ENCODE measurements around the gene TRPM3.

TRPM3 gene

DNA sequence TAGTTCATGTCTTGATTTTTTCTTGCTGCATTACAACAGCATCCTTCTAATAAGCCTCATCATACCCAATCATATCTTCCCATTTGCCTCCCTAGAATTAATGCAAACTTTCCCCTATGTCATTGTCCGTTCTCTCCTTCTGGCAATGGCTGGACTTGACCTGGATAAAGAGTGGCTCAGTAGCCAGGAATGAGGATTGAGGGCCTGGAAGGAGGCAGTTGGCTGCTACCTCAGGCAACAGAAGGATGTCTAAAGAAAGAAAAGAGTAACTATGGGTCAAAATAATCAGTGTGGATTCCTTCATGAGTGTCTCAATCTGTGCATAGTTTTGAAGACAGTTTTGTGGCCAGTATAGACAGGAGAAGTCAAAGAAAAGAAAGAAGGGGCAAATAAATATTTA is 209.6 kb downstream of the TRPM3 start:
- DNase-seq (ENCODE audit: extremely low spot score, insufficient read length, low read depth), result no peak
- FAIRE-seq, result no peak

DNA sequence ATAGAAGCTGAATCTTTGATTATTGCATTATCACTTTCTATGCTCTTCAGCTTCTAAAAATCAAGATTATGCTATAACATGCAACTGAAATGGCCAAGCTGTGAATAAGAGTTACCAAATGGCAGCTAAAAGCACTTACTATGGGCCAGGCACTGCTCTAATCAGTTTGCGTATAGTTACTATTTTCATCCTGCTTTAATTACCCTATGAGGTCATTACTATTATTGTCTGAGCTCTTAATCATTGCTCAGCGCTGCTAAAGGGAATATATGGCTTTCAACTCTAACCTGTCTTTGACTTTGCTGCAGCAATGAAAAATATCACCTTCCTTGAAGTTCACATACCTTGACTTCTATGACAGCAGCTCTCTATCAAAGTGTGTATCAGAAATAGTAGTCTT is 210.8 kb downstream of the TRPM3 start:
- DNase-seq (ENCODE audit: extremely low spot score, insufficient read length, low read depth), result no peak
- FAIRE-seq, result no peak

DNA sequence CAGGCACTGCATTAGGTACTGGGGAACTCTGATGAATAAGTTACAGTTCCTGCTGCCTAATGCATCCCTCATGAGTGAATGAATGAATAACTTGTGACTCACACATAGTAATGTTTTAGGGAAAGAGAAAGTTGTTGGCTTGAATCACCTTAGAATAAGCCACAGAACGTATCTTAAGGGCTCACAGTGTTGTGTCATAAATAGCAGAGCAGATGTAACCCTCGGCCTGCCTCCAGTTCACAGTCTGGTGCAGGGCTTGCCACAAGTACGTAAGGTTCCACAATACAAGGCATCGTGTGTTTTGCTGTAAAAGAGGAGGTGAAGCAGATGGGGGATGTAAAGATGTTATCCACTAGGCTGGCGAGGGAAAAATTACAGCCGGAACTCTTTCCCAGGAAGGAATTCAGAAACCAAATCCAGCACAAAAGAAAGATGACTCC is 218.7 kb downstream of the TRPM3 start:
- no peak for FAIRE-seq

DNA sequence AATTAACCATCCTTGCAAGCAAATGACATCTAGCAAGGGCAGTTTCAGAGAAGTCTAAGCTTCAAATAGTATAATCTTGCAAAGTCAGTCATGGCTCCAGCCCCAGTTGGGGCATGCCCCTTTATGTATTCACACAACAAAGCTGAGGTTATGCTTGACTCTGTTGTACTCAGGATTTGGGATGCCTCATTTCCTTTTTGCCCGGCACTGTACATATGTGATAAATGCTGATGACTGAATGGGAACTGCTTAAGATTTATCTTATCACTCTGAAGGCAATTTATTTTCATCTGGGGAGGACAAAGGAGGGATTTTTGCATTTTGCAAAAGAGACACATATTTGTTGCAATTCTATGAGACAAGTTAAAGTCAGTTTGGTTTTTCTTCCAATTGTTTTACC is 219.2 kb downstream of the TRPM3 start:
- FAIRE-seq (no peak), DNase-seq (ENCODE audit: extremely low spot score, insufficient read length, low read depth) (no peak)

More for the DNA sequence above, 218.7 kb downstream of the TRPM3 start:
- no peak for DNase-seq (ENCODE audit: extremely low spot score, insufficient read length, low read depth)

DNA sequence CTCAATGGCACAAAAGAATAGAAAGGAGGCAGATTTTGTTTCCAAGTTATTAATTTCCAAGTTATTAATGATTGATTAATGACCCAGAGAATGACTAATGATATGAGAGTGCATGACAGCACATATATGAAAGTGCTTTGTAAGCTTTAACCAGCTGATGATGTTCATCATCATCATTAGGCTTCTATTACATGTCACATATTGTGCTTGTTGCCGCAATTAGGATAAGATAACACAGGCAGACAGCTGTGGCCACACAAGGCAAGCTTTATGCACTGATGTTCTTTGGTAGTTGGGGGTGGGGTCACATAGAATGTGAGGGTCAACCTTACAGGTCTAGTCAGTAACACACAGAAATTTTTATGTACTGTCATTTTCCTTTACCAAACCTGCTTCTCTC is 219.7 kb downstream of the TRPM3 start:
- DNase-seq (ENCODE audit: extremely low spot score, insufficient read length, low read depth) (no peak), FAIRE-seq (no peak)

DNA sequence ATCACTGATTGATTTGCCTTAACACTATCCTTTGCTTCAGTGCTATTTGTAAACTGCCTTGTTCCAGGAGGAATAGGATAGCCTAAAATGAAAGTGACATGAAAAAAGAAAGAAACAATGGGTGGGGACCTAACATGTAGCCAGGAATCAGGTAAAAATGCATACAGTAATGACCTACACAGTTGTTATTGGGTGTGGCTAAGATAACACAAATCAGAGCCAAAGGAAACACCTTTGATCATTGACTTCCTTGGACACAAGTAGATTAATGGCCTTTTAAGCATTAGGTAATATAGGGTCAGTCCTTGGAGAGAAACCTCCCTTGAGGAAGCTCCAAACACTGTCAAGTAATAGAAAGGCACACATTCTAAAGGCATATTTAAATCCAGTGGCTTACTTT is 220.4 kb downstream of the TRPM3 start:
- FAIRE-seq (no peak), DNase-seq (ENCODE audit: extremely low spot score, insufficient read length, low read depth) (no peak)

DNA sequence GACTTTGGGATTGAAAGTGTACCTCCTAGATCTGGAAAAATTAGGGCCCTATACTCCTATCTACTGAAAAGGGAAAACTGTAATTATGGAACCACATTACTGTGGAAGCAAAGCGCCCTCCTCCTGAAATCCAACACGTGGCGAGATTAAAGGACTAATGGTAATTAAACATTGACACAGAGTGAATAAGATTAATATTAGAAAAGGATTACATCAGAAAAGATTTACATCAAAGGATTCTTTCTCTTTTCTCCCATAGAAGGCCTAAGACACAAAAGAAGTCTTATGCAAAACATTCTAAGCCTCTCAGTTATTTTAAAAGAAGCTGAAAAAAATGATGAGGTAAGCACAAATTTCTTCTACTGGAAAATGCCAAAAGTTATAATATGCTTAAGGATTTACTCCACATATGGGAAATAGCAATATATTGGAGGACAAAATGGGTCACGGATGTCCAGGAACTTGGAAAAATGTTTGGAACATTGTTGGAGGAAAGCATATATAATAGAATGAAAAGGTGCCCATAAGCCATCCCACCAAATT is 227.8 kb downstream of the TRPM3 start:
- DNase-seq (ENCODE audit: extremely low spot score, insufficient read length, low read depth) (no peak), FAIRE-seq (no peak)

DNA sequence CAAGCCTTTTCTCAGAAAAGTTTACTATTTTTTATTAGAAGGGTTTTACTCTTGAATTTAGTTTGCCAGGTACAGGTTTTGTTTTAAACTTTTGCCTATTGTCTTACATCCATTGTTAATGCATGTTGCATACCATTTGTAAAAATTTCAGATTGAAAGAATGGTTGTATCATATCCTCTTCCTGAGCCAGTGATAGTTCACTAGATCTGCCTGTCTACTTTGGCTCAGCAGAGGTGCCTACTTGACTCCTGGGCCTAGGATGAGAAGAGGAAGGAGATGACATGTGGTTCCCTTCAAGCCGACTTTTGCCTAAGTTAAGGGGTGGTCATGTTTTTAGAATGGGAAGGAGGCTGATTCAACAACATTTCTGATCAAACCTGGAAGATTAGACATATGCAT is 232.9 kb downstream of the TRPM3 start:
- FAIRE-seq (no peak), DNase-seq (ENCODE audit: extremely low spot score, insufficient read length, low read depth) (no peak)

DNA sequence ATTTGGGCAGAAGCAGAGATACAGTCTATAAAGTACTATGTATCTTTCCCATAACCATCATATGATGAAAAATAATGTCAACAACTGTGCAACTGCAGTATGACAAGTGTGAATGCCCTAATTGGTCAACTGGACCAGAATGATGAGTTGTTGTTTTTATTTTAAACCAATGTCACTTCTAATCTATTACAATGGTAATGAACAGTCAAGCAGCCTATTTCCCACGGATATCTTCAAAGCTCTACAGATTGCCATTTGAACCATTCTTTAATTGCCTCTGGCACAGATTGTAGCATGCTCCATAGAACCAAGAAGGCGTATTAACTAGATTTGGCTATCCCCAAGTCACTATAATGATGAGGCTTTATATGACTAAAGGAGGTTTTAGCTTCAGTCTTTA is 233.6 kb downstream of the TRPM3 start:
- FAIRE-seq (no peak), DNase-seq (ENCODE audit: extremely low spot score, insufficient read length, low read depth) (no peak)

DNA sequence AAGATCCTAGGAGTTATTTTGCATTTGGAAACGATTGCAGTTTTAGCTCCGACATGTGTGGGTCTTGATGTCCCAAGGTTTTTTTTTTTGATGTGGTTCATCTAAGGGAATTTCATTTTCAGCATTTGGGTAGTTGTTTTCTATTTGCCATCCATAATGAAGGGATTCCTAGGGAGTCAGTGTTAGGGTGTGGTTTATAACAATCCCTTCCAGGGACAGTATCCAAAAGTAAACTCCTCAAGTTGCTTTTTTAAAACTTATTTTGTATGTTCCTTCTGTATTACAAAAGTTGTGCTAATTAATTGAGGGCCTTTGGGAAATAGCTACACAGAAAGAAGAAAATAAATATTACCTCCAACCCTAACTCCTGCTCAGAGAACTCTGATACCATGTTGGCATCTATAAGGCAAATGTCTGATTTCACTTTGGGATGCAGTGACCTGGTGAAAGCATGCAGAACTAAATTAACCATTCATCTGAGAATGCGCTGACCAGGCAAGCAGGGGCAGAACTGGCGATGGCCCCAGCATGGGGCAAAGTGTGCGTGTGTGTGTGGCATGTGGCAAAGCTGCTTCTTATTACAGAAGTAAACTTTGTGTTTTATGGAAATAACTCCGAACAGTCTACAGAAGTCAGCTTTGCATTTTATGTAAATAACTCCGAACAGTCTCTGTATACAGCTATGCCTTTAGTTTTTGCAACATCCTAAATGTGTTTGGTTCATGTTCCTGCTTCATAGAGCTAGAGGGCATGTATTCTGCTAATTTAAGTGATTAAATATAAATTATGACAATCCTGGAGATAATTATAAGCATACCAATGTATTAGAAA is 237.2 kb downstream of the TRPM3 start:
- no peak for DNase-seq (ENCODE audit: extremely low spot score, insufficient read length, low read depth)
- FAIRE-seq, result no peak

DNA sequence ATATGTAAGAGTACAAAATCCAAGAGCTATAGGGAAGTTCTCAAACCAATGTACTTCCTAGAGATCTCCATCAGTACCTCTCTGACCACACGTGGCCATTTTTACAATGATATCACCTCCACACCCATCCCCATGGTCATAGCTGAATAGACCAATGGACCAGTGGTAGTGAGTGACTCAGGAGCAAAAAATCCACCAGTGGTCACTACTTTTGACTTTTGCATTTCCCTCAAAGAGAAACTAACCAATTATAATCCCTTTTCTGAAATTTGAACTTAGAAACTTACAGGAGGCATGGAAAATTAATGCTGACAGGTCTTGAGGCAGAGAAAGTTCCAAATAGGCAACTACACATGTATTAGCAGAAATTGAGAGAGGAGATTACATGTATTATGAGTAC is 238.4 kb downstream of the TRPM3 start:
- DNase-seq (ENCODE audit: extremely low spot score, insufficient read length, low read depth) (no peak), FAIRE-seq (no peak)

DNA sequence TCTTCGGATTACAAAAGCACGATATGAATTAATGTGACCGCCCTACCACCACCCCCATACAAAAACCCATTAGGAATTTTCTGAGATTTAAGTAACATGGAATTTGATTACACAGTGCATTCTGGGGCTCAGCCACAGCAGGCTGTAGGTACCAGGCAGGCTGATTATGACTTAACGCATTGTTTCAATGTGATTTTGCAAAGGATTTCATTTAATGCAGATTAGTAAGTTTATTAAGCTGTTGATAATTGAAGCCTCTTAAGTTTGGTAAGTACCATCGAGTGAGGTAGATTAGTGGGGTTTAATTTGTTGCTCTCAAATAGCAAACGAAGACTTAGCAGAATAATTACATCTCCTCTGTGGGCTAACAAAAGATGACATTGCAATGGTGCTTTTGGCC is 240.1 kb downstream of the TRPM3 start:
- FAIRE-seq, result no peak
- no peak for DNase-seq (ENCODE audit: extremely low spot score, insufficient read length, low read depth)

DNA sequence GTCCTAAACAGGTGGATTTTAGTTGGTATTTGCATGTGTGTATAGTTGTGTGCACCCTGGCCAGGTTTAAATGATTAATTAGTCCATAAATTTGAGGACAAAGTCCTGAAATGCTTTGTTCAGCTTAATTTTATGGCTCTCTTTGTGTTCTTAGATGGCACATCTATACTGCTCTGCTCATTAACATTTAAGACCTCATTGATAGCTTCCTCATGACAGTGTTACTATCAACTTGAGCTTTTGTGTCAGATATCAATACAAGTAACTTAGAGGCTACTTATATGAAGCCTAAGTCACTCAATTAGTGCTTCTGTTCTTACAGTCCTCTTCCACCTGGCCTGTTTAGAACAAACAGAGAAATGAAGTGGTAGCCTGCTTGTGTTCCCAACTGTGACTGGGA is 240.9 kb downstream of the TRPM3 start:
- FAIRE-seq (no peak), DNase-seq (ENCODE audit: extremely low spot score, insufficient read length, low read depth) (no peak)

DNA sequence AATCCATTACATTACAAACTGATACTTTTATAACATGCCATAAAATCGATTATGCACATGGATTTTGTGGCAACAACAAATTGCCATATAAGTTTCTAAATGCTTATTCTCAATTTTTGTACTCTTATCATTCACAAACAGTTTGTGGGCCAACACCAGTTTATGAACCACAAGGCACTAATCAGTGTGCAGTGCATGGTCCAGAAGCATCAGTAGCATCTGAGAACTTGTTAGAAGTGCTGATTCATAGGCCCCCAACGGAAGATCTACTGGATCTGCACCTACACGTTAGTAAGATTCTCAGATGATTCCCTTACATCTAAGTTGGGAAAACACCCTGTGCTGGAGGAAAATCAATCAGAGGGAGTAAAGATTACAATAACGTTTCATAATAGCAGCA is 242.8 kb downstream of the TRPM3 start:
- FAIRE-seq (no peak), DNase-seq (ENCODE audit: extremely low spot score, insufficient read length, low read depth) (no peak)

DNA sequence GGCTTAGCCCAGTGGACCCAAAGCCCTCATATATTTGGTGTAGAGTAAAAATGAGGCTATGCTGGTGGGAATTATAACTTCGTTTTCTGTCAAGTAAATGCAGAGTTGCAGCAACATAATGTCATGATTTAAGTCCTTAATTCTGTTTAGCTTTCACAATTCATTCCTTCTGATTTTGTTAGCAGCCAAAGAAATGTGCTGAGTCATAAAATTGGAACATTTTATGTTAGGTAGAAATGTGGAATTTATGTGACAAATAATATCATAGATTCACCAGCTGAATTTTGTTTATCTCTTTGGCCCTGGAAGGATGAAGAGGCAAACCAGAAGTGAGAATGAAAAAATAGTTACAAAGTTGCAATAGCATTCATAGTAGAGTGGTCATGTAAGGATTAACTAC is 247.0 kb downstream of the TRPM3 start:
- DNase-seq (ENCODE audit: extremely low spot score, insufficient read length, low read depth) (no peak), FAIRE-seq (no peak)

DNA sequence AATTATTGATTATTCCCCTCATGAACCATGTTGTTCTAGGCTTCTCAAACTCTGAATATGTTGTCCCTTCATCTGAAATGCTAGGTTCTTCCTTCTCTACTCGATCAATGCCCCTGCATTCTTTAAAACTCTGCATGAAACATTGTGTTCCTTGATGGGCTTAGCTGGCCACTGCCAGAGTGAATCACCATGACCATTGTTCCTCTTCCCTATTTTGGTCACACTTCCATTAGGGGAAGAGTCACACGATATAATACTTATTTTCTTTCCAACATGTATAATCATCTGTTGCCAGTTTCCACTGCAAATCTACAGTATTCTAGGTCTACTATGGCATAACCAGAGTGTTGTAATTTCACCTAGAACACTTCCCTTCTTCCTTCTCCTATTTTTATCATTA is 247.9 kb downstream of the TRPM3 start:
- DNase-seq (ENCODE audit: extremely low spot score, insufficient read length, low read depth) (no peak), FAIRE-seq (no peak)

DNA sequence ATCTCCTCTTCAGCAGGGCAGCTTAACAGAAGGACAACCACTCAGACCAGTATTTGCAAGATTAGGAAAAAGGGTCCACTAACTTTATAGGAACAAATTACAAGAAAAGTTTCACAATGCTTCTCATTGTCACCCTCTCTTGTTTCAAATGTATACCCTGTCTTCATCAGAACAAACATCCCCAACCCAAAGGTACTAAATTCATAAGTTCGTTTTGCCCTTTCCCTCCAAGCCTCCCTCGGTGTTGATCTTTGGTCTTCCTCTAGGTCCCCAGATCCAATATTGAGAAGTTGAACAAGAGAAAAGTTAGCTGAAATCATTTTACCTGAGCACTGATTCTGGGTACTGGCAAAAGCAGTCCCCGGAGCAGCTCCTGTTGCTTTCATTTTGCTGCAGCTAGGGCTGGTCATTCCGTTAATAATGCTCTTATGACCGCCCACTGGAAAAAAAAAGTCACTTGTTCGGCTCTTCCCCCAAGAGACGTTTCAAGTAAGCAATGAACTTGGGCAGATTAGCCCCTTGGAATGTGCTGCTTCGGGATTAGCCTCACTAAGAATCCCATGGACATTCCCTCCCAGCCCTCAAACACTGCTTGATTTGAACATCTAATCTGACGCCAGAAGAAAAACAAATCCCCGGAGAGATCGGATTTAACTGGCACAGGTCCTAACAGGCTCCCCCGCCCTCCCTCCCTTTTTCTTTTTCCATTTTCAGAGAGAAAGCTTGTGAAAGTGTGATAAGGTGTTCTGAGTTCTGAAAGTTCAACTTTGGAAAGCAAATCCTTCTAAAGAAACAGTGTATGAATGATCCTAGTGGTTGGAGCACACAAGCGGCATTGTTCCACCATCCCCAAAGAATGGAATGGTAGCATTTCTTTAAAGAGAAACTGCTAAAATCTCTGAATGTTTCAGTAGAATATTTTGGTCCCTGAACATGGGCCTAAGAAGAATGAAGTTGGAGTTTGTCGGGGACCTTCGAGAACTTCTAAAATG is 252.5 kb downstream of the TRPM3 start:
- DNase-seq (ENCODE audit: extremely low spot score, insufficient read length, low read depth) (no peak), FAIRE-seq (no peak)

DNA sequence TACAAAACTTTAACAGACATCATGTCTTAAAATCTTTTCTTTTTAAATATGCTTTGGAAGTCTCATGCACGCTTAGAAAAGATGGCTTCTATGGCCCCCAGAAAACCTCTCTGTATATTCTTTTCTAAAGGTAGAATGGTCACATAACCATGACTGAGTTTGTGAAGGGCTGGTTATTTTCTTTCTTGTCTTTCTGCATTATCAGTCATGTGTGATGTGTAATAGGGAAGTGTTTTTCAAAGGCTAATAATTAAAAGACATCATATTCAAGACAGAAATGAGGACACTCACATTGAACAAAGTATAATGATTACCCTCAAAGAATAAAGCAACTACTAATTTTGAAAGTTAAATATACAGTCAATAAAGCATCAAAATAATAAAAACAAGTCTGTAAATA is 253.4 kb downstream of the TRPM3 start:
- FAIRE-seq (no peak), DNase-seq (ENCODE audit: extremely low spot score, insufficient read length, low read depth) (no peak)

DNA sequence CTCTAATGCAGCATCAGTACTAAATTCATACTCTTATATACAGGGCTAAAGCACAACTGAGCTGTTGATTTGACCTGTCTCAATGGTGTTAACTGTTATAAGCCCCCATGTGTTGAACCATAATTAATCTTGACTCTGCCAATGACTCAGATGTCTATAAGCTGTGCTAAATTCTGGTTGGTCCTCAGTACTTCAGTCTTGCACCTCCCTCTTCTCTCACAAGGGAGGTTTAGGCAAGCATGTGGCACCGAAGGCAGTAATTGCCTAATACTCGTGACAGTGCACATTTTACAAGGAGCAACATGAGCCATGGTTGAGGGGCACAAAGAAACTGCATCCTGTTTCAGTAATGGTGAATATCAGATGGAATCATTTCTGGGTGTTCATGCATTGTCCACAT is 255.9 kb downstream of the TRPM3 start:
- no peak for DNase-seq (ENCODE audit: extremely low spot score, insufficient read length, low read depth)
- no peak for FAIRE-seq

DNA sequence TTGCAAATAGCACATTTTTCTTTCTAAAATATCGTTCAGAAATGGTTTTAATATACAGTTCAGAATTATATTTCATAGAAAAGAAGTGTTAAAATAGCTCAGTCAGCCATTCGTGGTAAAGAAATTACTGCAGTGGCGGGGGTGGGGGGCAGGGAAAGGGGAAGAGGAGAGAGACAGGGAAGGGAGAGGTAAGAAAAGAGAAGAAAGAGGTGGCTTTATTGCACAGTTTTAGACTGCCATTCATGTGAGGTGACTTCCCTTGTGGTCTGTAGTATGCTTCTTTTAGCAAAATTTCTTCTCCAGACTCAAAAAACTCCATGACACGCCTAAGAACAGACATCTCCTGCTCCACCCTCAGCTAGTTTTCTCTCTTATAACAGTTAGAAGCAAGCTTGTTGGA is 259.6 kb downstream of the TRPM3 start:
- FAIRE-seq (no peak), DNase-seq (ENCODE audit: extremely low spot score, insufficient read length, low read depth) (no peak)

DNA sequence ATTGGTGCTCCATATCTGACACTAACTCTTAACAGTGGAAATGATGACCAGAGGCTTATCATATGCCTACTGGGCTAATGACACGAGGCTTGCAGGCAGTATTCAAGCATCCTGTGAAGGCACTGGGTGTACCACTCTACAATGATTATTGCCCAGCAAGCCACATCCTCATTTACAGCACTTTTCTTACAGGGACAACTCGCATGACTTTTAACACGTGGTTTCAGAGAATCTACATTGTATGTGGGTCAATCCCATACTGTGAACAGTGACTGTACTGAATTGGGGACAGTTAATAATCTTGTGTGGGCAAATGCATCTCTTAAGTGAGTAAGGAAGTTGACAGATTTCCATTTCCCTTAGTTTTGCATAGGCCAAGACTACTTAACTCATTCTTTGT is 260.0 kb downstream of the TRPM3 start:
- DNase-seq (ENCODE audit: extremely low spot score, insufficient read length, low read depth) (no peak), FAIRE-seq (no peak)

All from GM18507 (cell line).